Epithelial cell of alveolus of lung (primary cell): ENCODE measurements around the gene ADSS1. TPM values are rescaled to one million over a fixed set of nuclear protein-coding genes. Genes with fewer than 3 reads are reported as not detected.

Experiments used
- total RNA-seq: library from RNA; depleted of rRNA; stranded (reverse); fragments of >200 nt; gene quantifications from 2 replicates; pipeline ENCODE4 v1.2.1, GENCODE V29; 2015

ADSS1 gene
- total RNA-seq, result 2.6 and 24.9 TPM in 2 replicates

DNA sequence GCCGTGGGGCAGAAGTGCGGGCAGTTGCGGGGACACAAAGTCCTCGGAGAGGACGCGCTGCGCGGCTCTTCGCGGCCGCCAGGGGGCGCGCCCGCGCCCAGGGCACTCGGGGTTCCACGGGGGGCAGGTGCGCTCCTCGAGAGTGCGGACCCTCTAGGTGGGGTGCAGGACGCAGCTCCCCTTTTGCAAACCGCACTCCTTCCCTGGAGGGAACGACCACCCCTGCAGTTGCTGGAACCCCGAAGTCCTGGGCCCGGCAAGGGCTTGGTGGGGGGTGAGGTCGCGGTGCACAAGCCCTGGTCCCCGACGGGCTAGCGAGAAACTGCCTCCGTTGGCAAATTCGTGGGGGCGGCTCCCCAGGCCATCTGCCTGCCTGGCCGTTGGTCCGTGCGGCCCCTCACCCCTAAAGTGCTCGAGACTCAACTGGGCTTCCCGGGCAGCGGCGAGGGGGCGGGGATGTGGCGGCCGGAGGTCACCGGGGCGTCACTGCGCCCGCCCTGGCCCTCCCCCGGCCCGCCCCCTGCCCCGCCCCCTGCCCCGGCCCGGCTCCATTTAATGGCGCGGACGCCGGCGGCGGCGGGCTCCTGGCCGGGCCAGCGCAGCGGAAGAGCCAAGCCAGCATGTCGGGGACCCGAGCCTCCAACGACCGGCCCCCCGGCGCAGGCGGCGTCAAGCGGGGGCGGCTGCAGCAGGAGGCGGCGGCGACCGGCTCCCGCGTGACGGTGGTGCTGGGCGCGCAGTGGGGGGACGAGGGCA is at the start of gene ADSS1:
TSS of gene ADSS1 (plus strand) at position 579 of the 756 bp plus-strand sequence. CDS start at position 621, 42 bp downstream.

GRCh38 chr14:104689109-104689880 is 34.7 kb upstream of the ADSS1 start, which contains the start of gene INF2:
Gene INF2 (plus strand): TSS chr14:104689618. CDS start chr14:104701366, 11,748 bp downstream.

GRCh38 chr14:104752735-104753527 is 28.9 kb downstream of the ADSS1 start, which contains the start of gene SIVA1:
Gene SIVA1 (plus strand): TSS chr14:104753147. CDS start chr14:104753202, 55 bp downstream.

DNA sequence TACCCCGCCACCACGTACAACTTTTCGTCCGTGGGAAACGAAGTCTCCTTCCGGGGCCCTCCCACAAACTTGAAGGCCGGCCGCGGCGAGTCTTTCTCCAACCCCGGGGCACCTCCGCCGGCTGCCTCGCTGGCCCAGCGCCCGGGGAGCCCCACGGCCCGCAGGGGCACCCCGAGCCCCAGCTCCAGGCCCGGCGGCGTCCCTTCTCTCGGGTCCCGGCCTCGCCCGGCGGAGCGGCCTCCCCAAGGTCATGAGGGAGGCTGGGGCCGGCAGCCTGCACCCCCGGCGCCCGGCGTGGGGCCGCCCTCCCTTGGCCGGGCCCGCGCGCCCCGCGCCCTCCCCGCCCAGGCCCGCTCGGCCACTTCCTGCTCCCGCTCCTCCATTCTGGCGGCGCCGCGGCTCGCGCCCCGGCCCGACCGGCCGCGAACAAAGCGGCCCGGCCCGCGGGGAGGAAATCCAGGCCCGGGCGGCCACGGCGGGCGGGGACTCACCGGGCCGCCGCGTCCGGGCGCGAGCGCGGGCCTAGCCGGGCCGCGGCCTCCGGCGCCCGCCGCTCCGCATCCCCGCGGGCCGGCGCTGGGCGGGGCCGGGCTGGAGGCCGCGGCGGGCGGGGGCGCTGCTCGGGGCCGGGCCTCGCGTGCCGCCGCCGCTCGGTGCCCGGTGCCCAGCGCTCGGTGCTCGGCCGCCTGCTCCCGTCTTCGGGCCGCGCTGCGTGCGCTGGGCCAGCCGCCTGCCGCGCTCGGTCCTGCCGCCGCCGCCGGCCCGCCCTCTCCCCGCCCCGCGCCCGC is 71.2 kb downstream of the ADSS1 start, which contains the start of gene AKT1:
TSS of gene AKT1 (minus strand) at position 756 of the 788 bp plus-strand sequence. CDS start 3,105 bp downstream, outside the sequence.

Other genes with a start within 250 kb of the ADSS1 start
- gene C14orf180, start 144.5 kb upstream of the ADSS1 start, total RNA-seq, result not detected in 2 replicates
- not detected in 2 replicates for gene TMEM179, start 119.5 kb upstream of the ADSS1 start, total RNA-seq
- 34.7 and 35.0 TPM in 2 replicates for gene INF2, start 34.6 kb upstream of the ADSS1 start, total RNA-seq
- 248 and 283 TPM in 2 replicates for gene SIVA1, start 28.9 kb downstream of the ADSS1 start, total RNA-seq
- 126 and 130 TPM in 2 replicates for gene AKT1, start 71.5 kb downstream of the ADSS1 start, total RNA-seq
- gene ZBTB42, start 76.9 kb downstream of the ADSS1 start, total RNA-seq, result 1.5 and 3.6 TPM in 2 replicates
- 12.9 and 14.6 TPM in 2 replicates for gene CEP170B, start 141.0 kb downstream of the ADSS1 start, total RNA-seq
- not detected in 2 replicates for gene PLD4, start 200.7 kb downstream of the ADSS1 start, total RNA-seq